H9 (cell line): ENCODE results near the gene MED15. TPM values are rescaled to one million over a fixed set of nuclear protein-coding genes. Genes with fewer than 3 reads are reported as not detected.
A peak's percentile ranks its signal among the peaks of the same experiment; 100 is the strongest.

Source experiments
- DNase-seq: peaks from one replicate; pipeline ENCODE4 v3.0.0-alpha.2; 2017
- H2AFZ ChIP-seq: one replicate; pipeline ENCODE4 v1.6.1; 2013; ENCODE audit warnings: mild to moderate bottlenecking, low read length, control low read depth, moderate library complexity
- H2AK5ac ChIP-seq: 2 replicates; pipeline ENCODE4 v1.6.1; 2013; ENCODE audit warnings: low read length, control low read depth, mixed read lengths; ENCODE audit not compliant: insufficient read length
- H2BK120ac ChIP-seq: one replicate; pipeline ENCODE4 v1.6.1; 2013; ENCODE audit warnings: low read depth, mild to moderate bottlenecking, low read length, control low read depth, inconsistent platforms; ENCODE audit not compliant: poor library complexity, severe bottlenecking
- H2BK12ac ChIP-seq: 2 replicates; pipeline ENCODE4 v1.6.1; 2013; ENCODE audit warnings: low read length, control low read depth, mixed read lengths, low read depth; ENCODE audit not compliant: insufficient read length
- H2BK15ac ChIP-seq: 2 replicates; pipeline ENCODE4 v1.6.1; 2013; ENCODE audit warnings: low read depth, low read length, control low read depth
- H2BK20ac ChIP-seq: one replicate; pipeline ENCODE4 v1.6.1; 2013; ENCODE audit warnings: low read depth, mild to moderate bottlenecking, low read length, control low read depth, inconsistent platforms; ENCODE audit not compliant: poor library complexity, severe bottlenecking
- H2BK5ac ChIP-seq: 2 replicates; pipeline ENCODE4 v1.6.1; 2013; ENCODE audit warnings: low read length, control low read depth, mixed read lengths; ENCODE audit not compliant: insufficient read length
- H3K14ac ChIP-seq: 2 replicates; pipeline ENCODE4 v1.6.1; 2013; ENCODE audit warnings: low read length, control low read depth; ENCODE audit not compliant: insufficient read depth
- H3K18ac ChIP-seq: 2 replicates; pipeline ENCODE4 v1.6.1; 2013; ENCODE audit warnings: low read depth, mild to moderate bottlenecking, mixed read lengths, low read length, control low read depth; ENCODE audit not compliant: insufficient read length
- H3K23ac ChIP-seq: 2 replicates; pipeline ENCODE4 v1.6.1; 2013; ENCODE audit warnings: low read length, control low read depth, mixed read lengths, low read depth; ENCODE audit not compliant: insufficient read length
- H3K23me2 ChIP-seq: 2 replicates; pipeline ENCODE4 v1.6.1; 2013; ENCODE audit warnings: low read depth, mild to moderate bottlenecking, mixed read lengths, low read length, control low read depth; ENCODE audit not compliant: insufficient read length, poor library complexity, severe bottlenecking
- H3K27ac ChIP-seq: 2 replicates; pipeline ENCODE4 v1.5.1; 2013; ENCODE audit warnings: low read length, control low read depth, mixed read lengths, low read depth; ENCODE audit not compliant: insufficient read length
- H3K27me3 ChIP-seq: 2 replicates; pipeline ENCODE4 v1.6.1; 2013; ENCODE audit warnings: low read length, control low read depth, inconsistent platforms; ENCODE audit not compliant: insufficient read depth
- H3K4ac ChIP-seq: 2 replicates; pipeline ENCODE4 v1.6.1; 2013; ENCODE audit warnings: low read depth, mild to moderate bottlenecking, control low read depth, inconsistent platforms, low read length, moderate library complexity
- H3K4me1 ChIP-seq: 2 replicates; pipeline ENCODE4 v1.6.1; 2013; ENCODE audit warnings: low read length, control low read depth, inconsistent platforms; ENCODE audit not compliant: insufficient read depth
- H3K4me2 ChIP-seq: 2 replicates; pipeline ENCODE4 v1.6.1; 2013; ENCODE audit warnings: low read length, control low read depth, mixed read lengths; ENCODE audit not compliant: insufficient read length, insufficient read depth
- H3K56ac ChIP-seq: 2 replicates; pipeline ENCODE4 v1.6.1; 2013; ENCODE audit warnings: low read depth, mild to moderate bottlenecking, mixed read lengths, low read length, control low read depth; ENCODE audit not compliant: insufficient read length
- H3K79me1 ChIP-seq: 2 replicates; pipeline ENCODE4 v1.6.1; 2013; ENCODE audit warnings: low read depth, mild to moderate bottlenecking, moderate library complexity, low read length, control low read depth, inconsistent platforms; ENCODE audit not compliant: insufficient read depth, poor library complexity, severe bottlenecking
- H3K79me2 ChIP-seq: 2 replicates; pipeline ENCODE4 v1.6.1; 2013; ENCODE audit warnings: low read length, control low read depth, inconsistent platforms; ENCODE audit not compliant: insufficient read depth
- H3K9ac ChIP-seq: 2 replicates; pipeline ENCODE4 v1.6.1; 2013; ENCODE audit warnings: low read length, control low read depth, mixed read lengths; ENCODE audit not compliant: insufficient read length; ENCODE audit errors: extremely low read depth
- H3K9me3 ChIP-seq: one replicate; pipeline ENCODE4 v1.6.1; 2013; ENCODE audit warnings: low read depth, low read length, inconsistent platforms; ENCODE audit not compliant: control insufficient read depth
- H3T11ph ChIP-seq: one replicate; pipeline ENCODE4 v1.6.1; 2013; ENCODE audit warnings: mild to moderate bottlenecking, low read length, control low read depth, inconsistent platforms
- H4K20me1 ChIP-seq: one replicate; pipeline ENCODE4 v1.6.1; 2013; ENCODE audit not compliant: control insufficient read depth, insufficient read length, insufficient read depth
- H4K5ac ChIP-seq: 2 replicates; pipeline ENCODE4 v1.6.1; 2013; ENCODE audit warnings: low read depth, mild to moderate bottlenecking, mixed read lengths, low read length, control low read depth; ENCODE audit not compliant: insufficient read length
- H4K8ac ChIP-seq: replicated peaks from 2 replicates; pipeline ENCODE4 v1.6.1; 2013; ENCODE audit warnings: low read length, control low read depth, mixed read lengths, low read depth; ENCODE audit not compliant: insufficient read length
- H4K91ac ChIP-seq: 2 replicates; pipeline ENCODE4 v1.6.1; 2013; ENCODE audit warnings: low read depth, mild to moderate bottlenecking, moderate library complexity, mixed read lengths, low read length, control low read depth; ENCODE audit not compliant: insufficient read length
- H3K27ac Mint-ChIP-seq, 3 experiments: 2 replicates in 2 of 3; 3 replicates in 1 of 3; pipeline ENCODE4 v1.8.0; 2020 to 2021; ENCODE audit warnings: mixed read lengths in 3 of 3, mild to moderate bottlenecking in 1 of 3, moderate library complexity in 1 of 3
- H3K27me3 Mint-ChIP-seq: 2 replicates; pipeline ENCODE4 v1.8.0; 2021; ENCODE audit warnings: low read depth, mild to moderate bottlenecking, moderate library complexity, mixed read lengths
- H3K36me3 Mint-ChIP-seq, 3 experiments: 2 replicates in 2 of 3; 3 replicates in 1 of 3; pipeline ENCODE4 v1.8.0; 2020 to 2021; ENCODE audit warnings: low read depth in 3 of 3, mixed read lengths in 3 of 3; ENCODE audit not compliant: insufficient read depth in 1 of 3
- H3K4me1 Mint-ChIP-seq, 2 experiments: 2 replicates each; pipeline ENCODE4 v1.8.0; 2020; ENCODE audit warnings: mixed read lengths in 2 of 2
- H3K4me3 Mint-ChIP-seq, 2 experiments: 2 replicates in 1 of 2; 3 replicates in 1 of 2; pipeline ENCODE4 v1.8.0; 2020 to 2021; ENCODE audit warnings: mild to moderate bottlenecking in 2 of 2, mixed read lengths in 2 of 2, moderate library complexity in 1 of 2
- H3K9me3 Mint-ChIP-seq, 2 experiments: 2 replicates in 1 of 2; 3 replicates in 1 of 2; pipeline ENCODE4 v1.8.0; 2020; ENCODE audit warnings: mild to moderate bottlenecking in 2 of 2, mixed read lengths in 2 of 2, moderate library complexity in 1 of 2
- CTCF ChIP-seq: fragments of 200-600 bp; sonication (generic); conservative IDR thresholded peaks from 3 replicates; pipeline ENCODE4 v1.8.0; 2021; ENCODE audit warnings: antibody characterized with exemption, mild to moderate bottlenecking
- WGBS: extraction: QIAGEN DNeasy Blood & Tissue Kit; methylation state at CpG from one replicate; pipeline ENCODE4 v1.1.7; 2013; ENCODE audit warnings: missing lambda C conversion rate, low lambda C conversion rate, mixed read lengths; ENCODE audit not compliant: insufficient read length; ENCODE audit errors: extremely low coverage; 5-methylcytosine and 5-hydroxymethylcytosine counted together
- total RNA-seq: library from RNA; stranded (reverse); gene quantifications from 2 replicates; pipeline ENCODE4 v1.2.1, GENCODE V29; 2021

The MED15 gene
- total RNA-seq, 1 experiment from 2014 or later: 47.4 TPM

GRCh38 chr22:20517841-20518592, 10.6 kb downstream of the MED15 start:
- H4K5ac ChIP-seq: no peak overlapping the region
- no peak overlapping the region for H2BK12ac ChIP-seq
- H3K23me2 ChIP-seq: no peaks in the 10 kb centered on the region
- no peak overlapping the region for H3K4me2 ChIP-seq
- H4K20me1 ChIP-seq: no peaks in the 10 kb centered on the region
- H2AK5ac ChIP-seq: no peak overlapping the region
- no peak overlapping the region for H3T11ph ChIP-seq
- no peaks in the 10 kb centered on the region for H3K4me1 ChIP-seq
- no peak overlapping the region for H4K91ac ChIP-seq
- no peak overlapping the region for H2BK20ac ChIP-seq
- Mint-ChIP-seq H3K27me3 (no peaks in the 10 kb centered on the region), H3K27ac (peak overlapping the region; percentile 13 to 83 (median 57); a peak in 5 of 7 replicates), H3K9me3 (no peaks in the 10 kb centered on the region; a peak in 1 of 5 replicates), H3K4me3 (no peak overlapping the region), H3K36me3 (peaks cover 7 to 29% (median 15%) of the 10 kb centered on the region in 3 experiments; a peak in 6 of 7 replicates), H3K4me1 (peaks cover 5 to 6% of the 10 kb centered on the region in 2 experiments)
- DNase-seq: no peak
- no peak overlapping the region for H3K18ac ChIP-seq
- no peak overlapping the region for H4K8ac ChIP-seq
- H2BK5ac ChIP-seq: no peak overlapping the region
- WGBS: no CpG with 5 or more reads among the region's 13 CpGs
- H3K23ac ChIP-seq: peak overlapping the region; percentile 85
- H3K9me3 ChIP-seq: no peaks in the 10 kb centered on the region
- no peaks in the 10 kb centered on the region for H3K27me3 ChIP-seq
- no peak for TF ChIP-seq CTCF
- peaks cover 16% of the 10 kb centered on the region; the same call in 1 of the 2 replicates for H3K79me2 ChIP-seq
- H3K56ac ChIP-seq: no peak overlapping the region
- H2BK120ac ChIP-seq: no peak overlapping the region
- peaks cover 4% of the 10 kb centered on the region for H3K79me1 ChIP-seq
- no peak overlapping the region for H3K27ac ChIP-seq
- no peak overlapping the region for H2BK15ac ChIP-seq
- no peak overlapping the region for H3K9ac ChIP-seq
- no peak overlapping the region for H3K4ac ChIP-seq
- H3K14ac ChIP-seq: no peak overlapping the region
- no peak overlapping the region for H2AFZ ChIP-seq
